BLaER1 treated with 17β-estradiol and CSF1 and Interleukin-3, amounts not matched to agents 10 nM and 100 nM (cell line): ENCODE measurements around the gene FEZF1.

Experiments used
- H3K27ac ChIP-seq, 11 experiments: shearing (Covaris generic); formaldehyde crosslinking; 2 replicates each; pipeline ENCODE4 v1.8.1; 2022
- H3K27me3 ChIP-seq, 11 experiments: shearing (Covaris generic); formaldehyde crosslinking; 2 replicates each; pipeline ENCODE4 v1.8.1; 2022
- H3K36me3 ChIP-seq, 11 experiments: shearing (Covaris generic); formaldehyde crosslinking; 2 replicates each; pipeline ENCODE4 v1.8.1; 2022
- H3K4me1 ChIP-seq, 10 experiments: shearing (Covaris generic); formaldehyde crosslinking; 2 replicates each; pipeline ENCODE4 v1.8.1; 2022
- H3K4me2 ChIP-seq, 11 experiments: shearing (Covaris generic); formaldehyde crosslinking; 2 replicates each; pipeline ENCODE4 v1.8.1; 2022
- H3K4me3 ChIP-seq, 10 experiments: shearing (Covaris generic); formaldehyde crosslinking; 2 replicates each; pipeline ENCODE4 v1.8.1; 2022
- H3K9ac ChIP-seq, 11 experiments: shearing (Covaris generic); formaldehyde crosslinking; 2 replicates each; pipeline ENCODE4 v1.8.1; 2022
- H3K9me3 ChIP-seq, 11 experiments: shearing (Covaris generic); formaldehyde crosslinking; replicated peaks in 1 of 11; 2 replicates each; pipeline ENCODE4 v1.8.1; 2022
- H4K20me1 ChIP-seq, 11 experiments: shearing (Covaris generic); formaldehyde crosslinking; 2 replicates each; pipeline ENCODE4 v1.8.1; 2022
- Cebpa-rat ChIP-seq, 11 experiments: shearing (Covaris generic); IDR thresholded peaks; 2 replicates each; pipeline ENCODE4 v1.8.1; 2022

Gene FEZF1

GRCh38 chr7:122327969-122328368 is 23.4 kb upstream of the FEZF1 start:
- no peaks in the 10 kb centered on the region for H4K20me1 ChIP-seq
- TF ChIP-seq Cebpa-rat (IDR thresholded peaks at IDR 0.05) = no peak
- no peaks in the 10 kb centered on the region for H3K4me1 ChIP-seq
- no peaks in the 10 kb centered on the region for H3K36me3 ChIP-seq
- no peaks in the 10 kb centered on the region for H3K27me3 ChIP-seq
- H3K4me3 ChIP-seq = no peak overlapping the region
- H3K9me3 ChIP-seq = no peaks in the 10 kb centered on the region
- H3K4me2 ChIP-seq = no peak overlapping the region
- H3K27ac ChIP-seq = no peak overlapping the region
- no peak overlapping the region for H3K9ac ChIP-seq

- Histone ChIP-seq H3K4me2 (no peak overlapping the region), H4K20me1 (no peaks in the 10 kb centered on the region), H3K36me3 (no peaks in the 10 kb centered on the region), H3K9me3 (peaks cover 4 to 32% (median 23%) of the 10 kb centered on the region in 11 experiments; a peak in 18 of 22 replicates), H3K9ac (no peak overlapping the region), H3K4me1 (no peaks in the 10 kb centered on the region), H3K27ac (no peak overlapping the region), H3K27me3 (no peaks in the 10 kb centered on the region), H3K4me3 (no peak overlapping the region)
- no peak for TF ChIP-seq Cebpa-rat (IDR thresholded peaks at IDR 0.05)
Observed at GRCh38 chr7:122316467-122317388, 12.2 kb upstream of the FEZF1 start.

- H3K9me3 ChIP-seq = peaks cover 12 to 42% (median 32%) of the 10 kb centered on the region in 11 experiments; a peak in 19 of 22 replicates
- no peaks in the 10 kb centered on the region for H3K36me3 ChIP-seq
- no peak overlapping the region for H3K4me3 ChIP-seq
- no peaks in the 10 kb centered on the region for H4K20me1 ChIP-seq
- H3K27me3 ChIP-seq = no peaks in the 10 kb centered on the region
- H3K27ac ChIP-seq = no peak overlapping the region
- no peaks in the 10 kb centered on the region for H3K4me1 ChIP-seq
- H3K4me2 ChIP-seq = no peak overlapping the region
- TF ChIP-seq Cebpa-rat (IDR thresholded peaks at IDR 0.05) = no peak
- no peak overlapping the region for H3K9ac ChIP-seq
Observed at GRCh38 chr7:122315507-122316466, 11.2 kb upstream of the FEZF1 start.

GRCh38 chr7:122314284-122314683 is 9.7 kb upstream of the FEZF1 start:
- Histone ChIP-seq H4K20me1 (no peaks in the 10 kb centered on the region), H3K4me3 (no peak overlapping the region), H3K36me3 (no peaks in the 10 kb centered on the region), H3K27ac (no peak overlapping the region), H3K4me2 (no peak overlapping the region), H3K9ac (no peak overlapping the region), H3K27me3 (no peaks in the 10 kb centered on the region), H3K4me1 (no peaks in the 10 kb centered on the region), H3K9me3 (peaks cover 21 to 50% (median 41%) of the 10 kb centered on the region in 11 experiments; a peak in 20 of 22 replicates)
- TF ChIP-seq Cebpa-rat (IDR thresholded peaks at IDR 0.05) = no peak

- no peaks in the 10 kb centered on the region for H3K4me1 ChIP-seq
Observed at GRCh38 chr7:122312789-122313188, 8.2 kb upstream of the FEZF1 start.

GRCh38 chr7:122311734-122312450 is 7.3 kb upstream of the FEZF1 start:
- Histone ChIP-seq H3K4me2 (no peak overlapping the region), H3K4me1 (no peaks in the 10 kb centered on the region), H3K27me3 (no peaks in the 10 kb centered on the region), H3K9me3 (peaks cover 24 to 49% (median 42%) of the 10 kb centered on the region in 11 experiments; a peak in 21 of 22 replicates), H3K9ac (no peak overlapping the region), H3K36me3 (no peaks in the 10 kb centered on the region), H4K20me1 (no peaks in the 10 kb centered on the region), H3K4me3 (no peak overlapping the region), H3K27ac (no peak overlapping the region)
- TF ChIP-seq Cebpa-rat (IDR thresholded peaks at IDR 0.05) = no peak

More at GRCh38 chr7:122312789-122313188, 8.2 kb upstream of the FEZF1 start:
- no peak for TF ChIP-seq Cebpa-rat (IDR thresholded peaks at IDR 0.05)
- Histone ChIP-seq H3K9ac (no peak overlapping the region), H3K36me3 (no peaks in the 10 kb centered on the region), H3K27me3 (no peaks in the 10 kb centered on the region), H4K20me1 (no peaks in the 10 kb centered on the region), H3K9me3 (peaks cover 21 to 50% (median 41%) of the 10 kb centered on the region in 11 experiments; a peak in 20 of 22 replicates), H3K4me3 (no peak overlapping the region), H3K4me2 (no peak overlapping the region), H3K27ac (no peak overlapping the region)

GRCh38 chr7:122311050-122311700 is 6.6 kb upstream of the FEZF1 start:
- H3K36me3 ChIP-seq = no peaks in the 10 kb centered on the region
- H3K9ac ChIP-seq = no peak overlapping the region
- no peaks in the 10 kb centered on the region for H3K27me3 ChIP-seq
- H3K9me3 ChIP-seq = peaks cover 29 to 49% (median 42%) of the 10 kb centered on the region in 11 experiments
- no peak overlapping the region for H3K27ac ChIP-seq
- no peaks in the 10 kb centered on the region for H3K4me1 ChIP-seq
- no peak for TF ChIP-seq Cebpa-rat (IDR thresholded peaks at IDR 0.05)
- no peak overlapping the region for H3K4me2 ChIP-seq
- no peak overlapping the region for H3K4me3 ChIP-seq
- H4K20me1 ChIP-seq = no peaks in the 10 kb centered on the region
